Thoracic aorta (tissue), 2 donors: ENCODE data around the gene CLINT1. TPM values are rescaled to one million over a fixed set of nuclear protein-coding genes. Genes with fewer than 3 reads are reported as not detected.
"Not testable (repeated sequence)": the region's sequence is repeated elsewhere in the genome, so short reads cannot be mapped to it uniquely, and the experiment has no call there.

ENCODE experiments used
- ATAC-seq: fragments of 150-250 bp; one replicate; pipeline ENCODE4 v1.8.0; 2017; ENCODE audit warnings: low read depth; ENCODE audit not compliant: insufficient number of reproducible peaks, low FRiP score
- DNase-seq: peaks from one replicate; pipeline ENCODE4 v3.0.0-alpha.2; 2020; ENCODE audit warnings: low spot score
- H3K27ac ChIP-seq, 2 donors: fragments of 200-600 bp; sonication (generic); 1 replicate in 1 of 2; 2 replicates in 1 of 2; pipeline ENCODE4 v1.5.1; 2016; ENCODE audit warnings: mild to moderate bottlenecking in 2 of 2, moderate library complexity in 2 of 2
- H3K27me3 ChIP-seq: fragments of 200-600 bp; sonication (generic); replicated peaks from 2 replicates; pipeline ENCODE4 v1.6.0; 2016; ENCODE audit warnings: mild to moderate bottlenecking; ENCODE audit not compliant: insufficient read depth
- H3K36me3 ChIP-seq: fragments of 200-600 bp; sonication (generic); one replicate; pipeline ENCODE4 v1.5.1; 2016
- H3K4me1 ChIP-seq, 2 donors: fragments of 200-600 bp; sonication (generic); 1 replicate in 1 of 2; 2 replicates in 1 of 2; pipeline versions ENCODE4 v1.5.1 to v1.6.0; 2016; ENCODE audit warnings: low read depth in 2 of 2, mild to moderate bottlenecking in 1 of 2; ENCODE audit not compliant: control insufficient read depth in 1 of 2
- H3K4me3 ChIP-seq: fragments of 200-600 bp; sonication (generic); 2 replicates; pipeline ENCODE4 v1.5.1; 2016; ENCODE audit warnings: mild to moderate bottlenecking
- H3K9me3 ChIP-seq: fragments of 200-600 bp; sonication (generic); 2 replicates; pipeline ENCODE4 v1.5.1; 2016
- total RNA-seq, 2 donors: library from RNA; depleted of rRNA; stranded (reverse); fragments of >200 nt; gene quantifications; one replicate each; pipeline versions ENCODE4 v1.1.0 to v1.2.3, GENCODE V29; 2016
- TF ChIP-seq, protein P1 (sequence below): fragments of 200-600 bp; sonication (generic); IDR thresholded peaks from one replicate; pipeline ENCODE4 v1.5.1; 2019; ENCODE audit warnings: antibody characterized with exemption

The CLINT1 gene
- total RNA-seq, 2 donors from 2014 or later = 66.3 to 84.0 TPM

DNA sequence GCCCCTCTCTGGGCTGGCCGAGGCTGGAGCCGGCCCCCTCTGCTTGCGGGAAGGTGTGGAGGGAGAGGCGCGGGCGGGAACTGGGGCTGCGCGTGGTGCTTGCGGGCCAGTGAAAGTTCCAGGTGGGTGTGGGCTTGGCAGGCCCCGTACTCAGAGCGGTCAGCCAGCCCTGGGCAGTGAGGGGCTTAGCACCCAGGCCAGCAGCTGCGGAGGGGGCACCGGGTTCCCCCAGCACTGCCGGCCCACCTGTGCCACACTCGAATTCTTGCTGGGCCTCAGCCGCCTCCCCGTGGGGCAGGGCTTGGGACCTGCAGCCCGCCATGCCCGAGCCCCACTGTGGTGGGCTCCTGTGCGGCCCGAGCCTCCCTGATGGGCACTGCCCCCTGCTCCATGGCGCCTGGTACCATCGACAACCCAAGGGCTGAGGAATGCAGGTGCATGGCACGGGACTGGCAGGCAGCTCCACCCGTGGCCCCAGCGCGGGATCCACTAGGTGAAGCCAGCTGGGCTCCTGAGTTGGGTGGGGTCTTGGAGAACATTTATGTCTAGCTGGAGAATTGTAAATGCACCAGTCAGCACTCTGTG is 27.9 kb upstream of the CLINT1 start:
- H3K27me3 ChIP-seq = no peaks in the 10 kb centered on the region
- no peaks in the 10 kb centered on the region for H3K36me3 ChIP-seq
- no peak for DNase-seq
- no peak overlapping the region for H3K4me3 ChIP-seq
- no peak for ATAC-seq
- no peaks in the 10 kb centered on the region for H3K9me3 ChIP-seq
- no peaks in the 10 kb centered on the region for H3K4me1 ChIP-seq
- H3K27ac ChIP-seq = no peak overlapping the region
- TF ChIP-seq, protein P1, sequence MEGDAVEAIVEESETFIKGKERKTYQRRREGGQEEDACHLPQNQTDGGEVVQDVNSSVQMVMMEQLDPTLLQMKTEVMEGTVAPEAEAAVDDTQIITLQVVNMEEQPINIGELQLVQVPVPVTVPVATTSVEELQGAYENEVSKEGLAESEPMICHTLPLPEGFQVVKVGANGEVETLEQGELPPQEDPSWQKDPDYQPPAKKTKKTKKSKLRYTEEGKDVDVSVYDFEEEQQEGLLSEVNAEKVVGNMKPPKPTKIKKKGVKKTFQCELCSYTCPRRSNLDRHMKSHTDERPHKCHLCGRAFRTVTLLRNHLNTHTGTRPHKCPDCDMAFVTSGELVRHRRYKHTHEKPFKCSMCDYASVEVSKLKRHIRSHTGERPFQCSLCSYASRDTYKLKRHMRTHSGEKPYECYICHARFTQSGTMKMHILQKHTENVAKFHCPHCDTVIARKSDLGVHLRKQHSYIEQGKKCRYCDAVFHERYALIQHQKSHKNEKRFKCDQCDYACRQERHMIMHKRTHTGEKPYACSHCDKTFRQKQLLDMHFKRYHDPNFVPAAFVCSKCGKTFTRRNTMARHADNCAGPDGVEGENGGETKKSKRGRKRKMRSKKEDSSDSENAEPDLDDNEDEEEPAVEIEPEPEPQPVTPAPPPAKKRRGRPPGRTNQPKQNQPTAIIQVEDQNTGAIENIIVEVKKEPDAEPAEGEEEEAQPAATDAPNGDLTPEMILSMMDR = no peak

DNA sequence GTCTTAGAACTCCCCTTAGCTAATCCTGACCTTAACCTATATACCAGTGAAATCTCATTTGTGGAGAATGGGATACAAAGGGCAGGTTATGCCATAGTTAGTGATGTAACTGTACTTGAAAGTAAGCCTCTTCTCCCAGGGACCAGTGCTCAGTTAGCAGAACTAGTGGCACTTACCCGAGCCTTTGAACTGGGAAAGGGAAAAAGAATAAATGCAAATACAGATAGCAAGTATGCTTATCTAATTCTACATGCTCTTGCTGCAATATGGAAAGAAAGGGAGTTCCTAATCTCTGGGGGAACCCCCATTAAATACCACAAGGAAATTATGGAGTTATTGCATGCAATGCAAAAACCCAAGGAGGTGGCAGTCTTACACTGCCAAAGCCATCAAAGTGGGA is 26.1 kb upstream of the CLINT1 start:
- H3K27me3 ChIP-seq, H3K4me1 ChIP-seq, ATAC-seq, H3K9me3 ChIP-seq, H3K27ac ChIP-seq, H3K4me3 ChIP-seq, DNase-seq, H3K36me3 ChIP-seq: not testable (repeated sequence)

DNA sequence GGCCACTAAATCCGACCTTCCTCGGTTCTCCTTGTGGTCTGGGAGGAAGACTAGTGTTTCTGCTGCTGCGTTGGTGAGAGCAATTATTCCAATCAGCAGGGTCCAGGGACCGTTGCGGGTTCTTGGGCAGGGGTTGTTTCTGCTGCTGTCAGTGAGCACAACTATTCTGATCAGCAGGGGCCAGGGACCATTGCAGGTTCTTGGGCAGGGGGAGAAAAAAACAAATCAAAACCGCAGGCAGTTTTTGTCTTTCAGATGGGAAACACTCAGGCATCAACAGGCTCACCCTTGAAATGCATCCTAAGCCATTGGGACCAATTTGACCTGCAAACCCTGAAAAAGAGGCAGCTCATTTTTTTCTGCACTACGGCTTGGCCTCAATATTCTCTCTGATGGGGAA is 22.6 kb upstream of the CLINT1 start:
- H3K27me3 ChIP-seq, H3K9me3 ChIP-seq, H3K4me1 ChIP-seq, H3K4me3 ChIP-seq, DNase-seq, H3K36me3 ChIP-seq, ATAC-seq, H3K27ac ChIP-seq: not testable (repeated sequence)

DNA sequence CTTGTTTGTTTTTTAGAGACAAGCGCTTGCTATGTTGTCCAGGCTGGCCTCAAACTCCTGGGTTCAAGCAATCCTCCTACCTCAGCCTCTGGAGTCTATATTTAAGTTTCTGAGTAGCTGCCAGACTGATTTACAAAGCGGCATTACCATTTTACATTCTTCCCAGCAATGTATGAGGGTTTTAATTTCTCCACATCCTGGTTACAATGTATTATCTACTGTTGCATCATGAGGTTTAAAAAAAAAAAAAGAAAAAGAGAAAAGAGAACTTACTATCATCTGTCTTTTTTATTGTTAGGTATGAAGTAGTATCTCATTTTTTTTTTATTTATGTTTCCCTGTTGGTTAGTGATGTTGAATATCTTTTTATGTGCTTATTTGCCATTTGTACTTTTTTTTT is 18.9 kb upstream of the CLINT1 start:
- no peaks in the 10 kb centered on the region for H3K36me3 ChIP-seq
- no peaks in the 10 kb centered on the region for H3K4me1 ChIP-seq
- ATAC-seq (no peak), DNase-seq (no peak)
- TF ChIP-seq, protein P1 = no peak
- no peaks in the 10 kb centered on the region for H3K9me3 ChIP-seq
- H3K27me3 ChIP-seq = no peaks in the 10 kb centered on the region
- no peak overlapping the region for H3K4me3 ChIP-seq
- no peak overlapping the region for H3K27ac ChIP-seq

DNA sequence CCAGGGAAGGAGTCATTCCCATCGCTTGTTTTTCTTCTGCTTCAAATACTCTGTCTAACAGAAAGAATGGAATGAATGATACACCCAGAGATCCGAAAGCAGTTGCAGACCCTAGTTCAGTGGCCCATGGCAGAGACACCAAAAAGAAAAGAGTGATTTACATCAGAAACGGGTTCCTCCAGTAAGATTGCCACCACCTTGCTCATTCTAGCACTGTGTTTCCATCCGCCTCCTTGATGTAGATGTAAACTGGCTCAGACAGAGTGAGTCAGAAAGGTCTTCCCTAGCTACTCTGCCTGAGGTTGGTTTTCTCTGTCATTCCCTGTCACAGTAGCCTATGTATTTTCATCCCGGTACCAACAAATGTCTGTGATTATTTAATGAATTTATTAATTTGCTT is 15.9 kb upstream of the CLINT1 start:
- Histone ChIP-seq H3K27me3 (no peaks in the 10 kb centered on the region), H3K4me3 (no peak overlapping the region), H3K4me1 (no peaks in the 10 kb centered on the region), H3K27ac (no peak overlapping the region), H3K9me3 (no peaks in the 10 kb centered on the region), H3K36me3 (no peaks in the 10 kb centered on the region)
- ATAC-seq (no peak), DNase-seq (no peak)
- TF ChIP-seq, protein P1 = no peak

DNA sequence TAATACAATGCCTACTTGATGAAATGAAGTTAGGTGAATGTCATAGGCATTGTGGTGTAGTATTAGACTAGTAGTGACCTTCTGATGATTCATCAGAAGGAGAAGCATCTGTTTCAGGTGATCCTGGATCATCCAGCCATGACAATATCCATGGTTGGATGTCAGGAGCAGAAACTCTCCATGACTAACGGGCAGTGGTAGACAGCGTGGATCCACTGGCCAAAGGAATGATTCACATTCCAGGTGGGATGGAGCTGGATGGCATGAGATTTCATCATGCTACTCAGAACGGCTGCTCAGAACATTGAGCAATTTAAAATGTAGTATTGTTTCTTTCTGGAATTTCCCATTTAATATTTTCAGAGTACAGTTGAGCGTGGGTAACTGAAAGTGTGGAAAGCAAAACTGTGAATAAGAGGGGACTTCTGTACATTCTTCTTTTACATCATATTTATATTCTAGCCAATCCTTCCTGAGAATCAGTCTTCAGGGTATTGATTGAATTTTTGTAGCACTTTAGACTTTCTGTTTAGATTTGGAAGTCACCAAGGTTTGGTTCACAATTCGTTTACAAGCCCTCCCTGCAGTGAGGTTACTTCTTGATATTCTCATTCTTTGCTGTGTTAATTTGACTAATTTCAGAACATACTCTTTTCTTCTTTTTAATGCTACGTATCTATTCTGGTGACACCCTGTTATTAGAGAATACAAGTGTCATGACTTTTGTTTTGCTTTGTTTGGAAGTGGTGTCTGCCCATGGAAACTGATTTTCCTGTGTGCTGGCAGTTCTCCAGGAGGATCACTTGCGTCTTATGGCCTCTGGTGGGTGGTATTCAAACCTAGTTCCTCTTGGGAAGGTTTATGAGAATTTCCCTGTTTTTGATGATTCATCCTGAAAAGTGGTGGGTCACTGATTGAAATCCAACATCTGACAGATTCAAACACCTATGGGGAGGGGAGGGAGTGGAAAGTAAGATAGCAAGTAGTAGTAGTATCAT is 12.2 kb upstream of the CLINT1 start:
- DNase-seq (no peak), ATAC-seq (no peak)
- no peaks in the 10 kb centered on the region for H3K4me1 ChIP-seq
- TF ChIP-seq, protein P1 = no peak
- H3K36me3 ChIP-seq = no peaks in the 10 kb centered on the region
- H3K27ac ChIP-seq = no peak overlapping the region
- no peaks in the 10 kb centered on the region for H3K27me3 ChIP-seq
- no peaks in the 10 kb centered on the region for H3K9me3 ChIP-seq
- H3K4me3 ChIP-seq = no peak overlapping the region
